ENCODE data around the gene DGCR2.

GRCh38 chr22:18994701-18995326 is 127.4 kb downstream of the DGCR2 start:
- TF ChIP-seq, protein P1, sequence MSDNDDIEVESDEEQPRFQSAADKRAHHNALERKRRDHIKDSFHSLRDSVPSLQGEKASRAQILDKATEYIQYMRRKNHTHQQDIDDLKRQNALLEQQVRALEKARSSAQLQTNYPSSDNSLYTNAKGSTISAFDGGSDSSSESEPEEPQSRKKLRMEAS (IDR thresholded peaks at IDR 0.05): no peak
- TF ChIP-seq CEBPB (IDR thresholded peaks at IDR 0.05) (no peak), TAF1 (IDR thresholded peaks at IDR 0.05; ENCODE audit: low read depth) (no peak)
